ENCODE results near the gene WDR47. TPM values are rescaled to one million over a fixed set of nuclear protein-coding genes. Genes with fewer than 3 reads are reported as not detected.

The WDR47 gene
- total RNA-seq, 1 experiment from 2014 or later = 6.4 TPM

GRCh38 chr1:108949044-108949443 lies 92.9 kb downstream of the WDR47 start:
- peaks cover 3% of the 10 kb centered on the region; the same call in 1 of the 2 replicates for H3F3A ChIP-seq (ENCODE audit: insufficient read depth, low read depth)
- H3K4me3 ChIP-seq = no peak overlapping the region
- intact Hi-C loops (cut with micrococcal nuclease; ENCODE audit: unreplicated experiment) = no loop called here
- TF ChIP-seq CTCF (conservative IDR thresholded peaks at IDR 0.05) = no peak
- TF ChIP-seq EZH2 (IDR thresholded peaks at IDR 0.05; ENCODE audit: low read depth) = no peak
- H3K36me3 ChIP-seq (ENCODE audit: low read depth) = peaks cover 26% of the 10 kb centered on the region
- no peaks in the 10 kb centered on the region for H3K4me1 ChIP-seq (replicated peaks; ENCODE audit: insufficient read depth)
- peaks cover 41% of the 10 kb centered on the region for H3K79me2 ChIP-seq (ENCODE audit: low read depth)
- no peak overlapping the region for H3K27ac ChIP-seq
- no peak overlapping the region for H3K4me2 ChIP-seq
- H3K9me3 ChIP-seq (ENCODE audit: insufficient read depth, low read depth) = no peaks in the 10 kb centered on the region
- peaks cover 21% of the 10 kb centered on the region for H4K20me1 ChIP-seq (ENCODE audit: insufficient read depth)
- no peaks in the 10 kb centered on the region for H3K9me2 ChIP-seq (ENCODE audit: insufficient read depth)
- ChIA-PET POLR2A (ENCODE audit: unreplicated experiment) (no interaction called here), CTCF (no interaction called here)
- DNase-seq = no peak
- BruUV-seq (replicated peaks) = no TSS peak
- no peaks in the 10 kb centered on the region for H3K27me3 ChIP-seq (ENCODE audit: insufficient read depth, low read depth)
- no peak overlapping the region for H2AFZ ChIP-seq

DNA sequence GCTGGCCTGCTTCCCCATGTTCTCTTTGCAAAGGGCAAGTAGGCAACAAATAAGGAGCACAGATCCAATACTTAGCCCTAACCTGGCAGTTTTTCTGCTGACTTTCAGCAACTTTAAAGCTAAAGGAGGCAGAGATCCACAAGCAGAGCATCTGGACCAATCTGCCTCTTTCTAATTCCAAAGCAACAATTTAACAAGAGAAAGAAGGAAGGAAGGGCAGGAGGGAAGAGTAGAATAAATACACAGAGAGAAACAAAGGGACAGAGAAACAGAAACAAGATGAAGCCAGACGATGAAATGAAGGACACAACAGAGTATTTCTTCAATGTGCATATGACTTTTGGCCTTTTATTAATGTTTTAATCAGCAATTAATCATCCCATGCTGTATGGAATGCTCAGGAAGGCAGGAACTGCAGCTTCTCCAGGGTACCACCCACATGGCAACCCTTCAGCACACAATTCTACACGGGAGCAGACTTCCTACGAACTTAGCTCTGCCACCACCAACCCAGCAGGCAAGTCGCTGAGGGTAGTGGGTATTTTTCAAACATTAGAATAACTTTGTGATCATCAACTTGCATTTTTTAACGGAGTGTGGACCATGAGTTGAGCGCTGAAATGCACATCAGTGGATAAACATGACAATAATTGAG lies 93.9 kb downstream of the WDR47 start:
- no peaks in the 10 kb centered on the region for H3K9me3 ChIP-seq (ENCODE audit: insufficient read depth, low read depth)
- no peaks in the 10 kb centered on the region for H3K27me3 ChIP-seq (ENCODE audit: insufficient read depth, low read depth)
- H4K20me1 ChIP-seq (ENCODE audit: insufficient read depth) = peaks cover 21% of the 10 kb centered on the region
- H2AFZ ChIP-seq = no peak overlapping the region
- TF ChIP-seq EZH2 (IDR thresholded peaks at IDR 0.05; ENCODE audit: low read depth) (no peak), CTCF (conservative IDR thresholded peaks at IDR 0.05) (no peak)
- H3K4me1 ChIP-seq (replicated peaks; ENCODE audit: insufficient read depth) = no peaks in the 10 kb centered on the region
- no peak for DNase-seq
- no TSS peak for BruUV-seq (replicated peaks)
- peaks cover 5% of the 10 kb centered on the region; the same call in 1 of the 2 replicates for H3F3A ChIP-seq (ENCODE audit: insufficient read depth, low read depth)
- no peak overlapping the region for H3K4me3 ChIP-seq
- POLR2A ChIA-PET (ENCODE audit: unreplicated experiment) = interaction anchor here (0.7 kb wide), 1 partner anchor 19 kb away, joined by 4 read pairs; no protein-coding TSS in a partner anchor
- peaks cover 29% of the 10 kb centered on the region for H3K36me3 ChIP-seq (ENCODE audit: low read depth)
- no peaks in the 10 kb centered on the region for H3K9me2 ChIP-seq (ENCODE audit: insufficient read depth)
- intact Hi-C loops (cut with micrococcal nuclease; ENCODE audit: unreplicated experiment) = no loop called here
- CTCF ChIA-PET = no interaction called here
- H3K79me2 ChIP-seq (ENCODE audit: low read depth) = peaks cover 31% of the 10 kb centered on the region
- no peak overlapping the region for H3K4me2 ChIP-seq
- H3K27ac ChIP-seq = no peak overlapping the region

DNA sequence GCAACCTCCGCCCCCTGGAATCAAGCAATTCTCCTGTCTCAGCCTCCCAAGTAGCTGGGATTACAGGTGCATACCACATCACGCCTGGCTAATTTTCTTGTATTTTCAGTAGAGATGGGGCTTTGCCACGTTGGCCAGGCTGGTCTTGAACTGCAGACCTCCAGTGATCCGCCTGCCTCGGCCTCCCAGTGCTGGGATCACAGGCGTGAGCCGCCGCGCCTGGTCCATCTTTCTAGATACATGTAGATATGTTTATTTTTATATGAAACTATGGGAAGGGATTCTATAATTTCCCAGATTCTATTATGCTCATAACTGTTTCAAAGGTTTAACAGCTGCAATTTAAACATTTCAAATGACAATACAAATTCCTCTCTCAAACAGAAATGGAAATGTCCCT lies 105.7 kb downstream of the WDR47 start:
- Histone ChIP-seq H3K4me3 (no peak overlapping the region), H3K4me1 (replicated peaks; ENCODE audit: insufficient read depth) (no peaks in the 10 kb centered on the region), H3K27ac (no peak overlapping the region), H3K9me2 (ENCODE audit: insufficient read depth) (no peaks in the 10 kb centered on the region), H3K9me3 (ENCODE audit: insufficient read depth, low read depth) (no peaks in the 10 kb centered on the region), H3F3A (ENCODE audit: insufficient read depth, low read depth) (peaks cover 4% of the 10 kb centered on the region; the same call in 1 of the 2 replicates), H3K79me2 (ENCODE audit: low read depth) (no peaks in the 10 kb centered on the region), H3K27me3 (ENCODE audit: insufficient read depth, low read depth) (no peaks in the 10 kb centered on the region), H3K36me3 (ENCODE audit: low read depth) (peaks cover 58% of the 10 kb centered on the region), H4K20me1 (ENCODE audit: insufficient read depth) (no peaks in the 10 kb centered on the region), H2AFZ (no peak overlapping the region), H3K4me2 (no peak overlapping the region)
- no peak for TF ChIP-seq EZH2 (IDR thresholded peaks at IDR 0.05; ENCODE audit: low read depth)
- TF ChIP-seq CTCF (conservative IDR thresholded peaks at IDR 0.05) = no peak
- intact Hi-C loops (cut with micrococcal nuclease; ENCODE audit: unreplicated experiment) = no loop called here
- no TSS peak for BruUV-seq (replicated peaks)
- no peak for DNase-seq
- ChIA-PET POLR2A (ENCODE audit: unreplicated experiment) (no interaction called here), CTCF (no interaction called here)

Measured in PC-9 (cell line).